Endothelial cell of umbilical vein (primary cell): ENCODE results near the gene KLHL42. TPM values are rescaled to one million over a fixed set of nuclear protein-coding genes. Genes with fewer than 3 reads are reported as not detected.

Experiments
- BruUV-seq: library from RNA; stranded (reverse); fragments of 400-500 nt; replicated peaks from 2 replicates; lab custom pipeline; 2021; lab: Mats Ljungman, UMichigan
- CTCF ChIA-PET: fragments of 300-600, 350-600 bp; sonication (Branson Sonifier 250); formaldehyde crosslinking; loops from one replicate; lab custom pipeline; 2021; ENCODE audit warnings: antibody characterized with exemption, inconsistent platforms; lab: Charles Lee
- POLR2A ChIA-PET: fragments of 300-600, 350-600 bp; sonication (Branson Sonifier 250); formaldehyde crosslinking; loops from one replicate; lab custom pipeline; 2021; ENCODE audit warnings: antibody characterized with exemption, inconsistent platforms; lab: Charles Lee
- DNase-seq: peaks from one replicate; pipeline ENCODE4 v3.0.0-alpha.2; 2011; ENCODE audit warnings: low read depth, low spot score
- FAIRE-seq: peaks from 2 replicates; lab custom pipeline; 2011; peaks lifted over from hg19 to GRCh38; lab: Jason Lieb, UNC
- H2AFZ ChIP-seq: 2 replicates; pipeline ENCODE4 v1.6.0; 2012; ENCODE audit warnings: low read depth, low read length, control low read depth, inconsistent platforms
- H3K27ac ChIP-seq: 2 replicates; pipeline ENCODE4 v1.5.1; 2011; ENCODE audit warnings: low read depth, mild to moderate bottlenecking, control low read depth, low read length, moderate library complexity; ENCODE audit not compliant: insufficient read depth
- H3K27me3 ChIP-seq, 2 experiments: 2 replicates each; pipeline versions ENCODE4 v1.6.0 to v1.6.1; 2011; ENCODE audit warnings: low read length in 2 of 2, mixed read lengths in 1 of 2; ENCODE audit not compliant: control insufficient read depth in 2 of 2, insufficient read depth in 2 of 2
- H3K36me3 ChIP-seq, 2 experiments: 2 replicates in 1 of 2; 3 replicates in 1 of 2; pipeline ENCODE4 v1.5.1; 2011; ENCODE audit warnings: low read length in 2 of 2, mild to moderate bottlenecking in 1 of 2, moderate library complexity in 1 of 2; ENCODE audit not compliant: control insufficient read depth in 2 of 2, insufficient read depth in 2 of 2; ENCODE audit errors: extremely low read depth in 1 of 2
- H3K4me1 ChIP-seq: 3 replicates; pipeline ENCODE4 v1.5.1; 2011; ENCODE audit warnings: mild to moderate bottlenecking, low read length; ENCODE audit not compliant: control insufficient read depth, insufficient read depth; ENCODE audit errors: extremely low read depth
- H3K4me2 ChIP-seq: 2 replicates; pipeline ENCODE4 v1.6.1; 2011; ENCODE audit warnings: low read length, control low read depth, mixed read lengths; ENCODE audit not compliant: insufficient read depth
- H3K4me3 ChIP-seq, 3 experiments: fragments of 200-600 bp in 1 of 3; sonication (generic), shearing (Covaris generic) in 1 of 3; replicated peaks in 1 of 3; 2 replicates each; pipeline ENCODE4 v1.5.1; 2011 to 2016; ENCODE audit warnings: control low read depth in 3 of 3, low read length in 3 of 3, mild to moderate bottlenecking in 2 of 3, inconsistent platforms in 1 of 3, low read depth in 1 of 3, moderate library complexity in 1 of 3; ENCODE audit not compliant: insufficient read depth in 1 of 3
- H3K79me2 ChIP-seq: 2 replicates; pipeline ENCODE4 v1.6.0; 2012; ENCODE audit warnings: low read length, inconsistent platforms; ENCODE audit not compliant: control insufficient read depth, insufficient read depth
- H3K9ac ChIP-seq: replicated peaks from 2 replicates; pipeline ENCODE3; 2011; ENCODE audit warnings: low read length, control low read depth; ENCODE audit not compliant: insufficient read depth; ENCODE audit errors: extremely low read depth
- H3K9me1 ChIP-seq: replicated peaks from 3 replicates; pipeline ENCODE4 v1.6.0; 2011; ENCODE audit warnings: mild to moderate bottlenecking, low read length; ENCODE audit not compliant: control insufficient read depth, insufficient read depth; ENCODE audit errors: extremely low read depth
- H3K9me3 ChIP-seq: replicated peaks from 2 replicates; pipeline ENCODE4 v1.5.1; 2012; ENCODE audit warnings: low read length, inconsistent platforms; ENCODE audit not compliant: control insufficient read depth, insufficient read depth
- H4K20me1 ChIP-seq: replicated peaks from 2 replicates; pipeline ENCODE3; 2011; ENCODE audit warnings: mild to moderate bottlenecking, low read length; ENCODE audit not compliant: control insufficient read depth, insufficient read depth; ENCODE audit errors: extremely low read depth
- CTCF ChIP-seq, 2 donors: IDR thresholded peaks; 1 replicate in 1 of 2; 2 replicates in 1 of 2; pipeline ENCODE4 v1.5.1; 2011; ENCODE audit warnings: low read length in 2 of 2, mild to moderate bottlenecking in 2 of 2, moderate library complexity in 2 of 2, control low read depth in 1 of 2, inconsistent platforms in 1 of 2, low read depth in 1 of 2; ENCODE audit not compliant: insufficient read depth in 1 of 2; ENCODE audit errors: extremely low read depth in 1 of 2
- EZH2 ChIP-seq: IDR thresholded peaks from 2 replicates; pipeline ENCODE4 v1.6.1; 2012; ENCODE audit warnings: borderline replicate concordance, low read depth, mild to moderate bottlenecking, moderate library complexity, low read length, inconsistent platforms; ENCODE audit not compliant: severe bottlenecking
- FOS ChIP-seq: IDR thresholded peaks from 2 replicates; pipeline ENCODE4 v1.6.1; 2011; ENCODE audit warnings: mild to moderate bottlenecking, low read length, moderate library complexity, borderline replicate concordance; ENCODE audit not compliant: insufficient read depth
- GATA2 ChIP-seq: IDR thresholded peaks from 2 replicates; pipeline ENCODE4 v1.7.0; 2011; ENCODE audit warnings: low read depth, mild to moderate bottlenecking, moderate library complexity, mixed read lengths, low read length; ENCODE audit not compliant: insufficient read length, insufficient read depth
- JUN ChIP-seq: IDR thresholded peaks from 2 replicates; pipeline ENCODE4 v1.6.1; 2011; ENCODE audit warnings: borderline replicate concordance, low read depth; ENCODE audit not compliant: insufficient read length, insufficient read depth
- MAX ChIP-seq: IDR thresholded peaks from 2 replicates; pipeline ENCODE4 v1.6.1; 2011; ENCODE audit not compliant: insufficient read depth, insufficient read length
- MYC ChIP-seq: IDR thresholded peaks from one replicate; pipeline ENCODE4 v1.6.1; 2011; ENCODE audit warnings: mild to moderate bottlenecking, low read depth, low read length
- POLR2A ChIP-seq: IDR thresholded peaks from 2 replicates; pipeline ENCODE4 v1.6.1; 2012; ENCODE audit warnings: low read depth, mild to moderate bottlenecking, control low read depth, low read length
- POLR2AphosphoS5 ChIP-seq: IDR thresholded peaks from 2 replicates; pipeline ENCODE4 v1.6.1; 2012; ENCODE audit warnings: low read depth, mild to moderate bottlenecking, control low read depth, low read length, moderate library complexity; ENCODE audit not compliant: insufficient read depth
- dilution Hi-C: fragments of 300-500 bp; cut with MboI; formaldehyde crosslinking; loops from one replicate; pipeline ENCODE4 v1.15.0; 2019; ENCODE audit warnings: low sequenced_read_pairs; ENCODE audit not compliant: extremely low pct_ligation_motif_present
- intact Hi-C: fragments of 100-400 bp; cut with micrococcal nuclease; formaldehyde crosslinking; loops from one replicate; pipeline ENCODE4 v1.10.0; 2022
- polyA plus RNA-seq, 4 experiments: library from polyadenylated mRNA; depleted of rRNA in 3 of 4; stranded (reverse) in 3 of 4; unstranded in 1 of 4; fragments of >200 nt; gene quantifications; 2 replicates each; pipeline versions ENCODE4 v1.2.1 to v1.2.3, GENCODE V29; 2011 to 2012; ENCODE audit warnings: missing spikeins in 1 of 4
- total RNA-seq: library from RNA; stranded (reverse); gene quantifications from 2 replicates; pipeline ENCODE4 v1.2.3, GENCODE V29; 2021

Gene KLHL42
- total and polyA plus RNA-seq, 2 donors (not counting 3 experiments of a cell fraction or from before 2014, with no cell fraction given), result 20.1 to 36.2 TPM

DNA sequence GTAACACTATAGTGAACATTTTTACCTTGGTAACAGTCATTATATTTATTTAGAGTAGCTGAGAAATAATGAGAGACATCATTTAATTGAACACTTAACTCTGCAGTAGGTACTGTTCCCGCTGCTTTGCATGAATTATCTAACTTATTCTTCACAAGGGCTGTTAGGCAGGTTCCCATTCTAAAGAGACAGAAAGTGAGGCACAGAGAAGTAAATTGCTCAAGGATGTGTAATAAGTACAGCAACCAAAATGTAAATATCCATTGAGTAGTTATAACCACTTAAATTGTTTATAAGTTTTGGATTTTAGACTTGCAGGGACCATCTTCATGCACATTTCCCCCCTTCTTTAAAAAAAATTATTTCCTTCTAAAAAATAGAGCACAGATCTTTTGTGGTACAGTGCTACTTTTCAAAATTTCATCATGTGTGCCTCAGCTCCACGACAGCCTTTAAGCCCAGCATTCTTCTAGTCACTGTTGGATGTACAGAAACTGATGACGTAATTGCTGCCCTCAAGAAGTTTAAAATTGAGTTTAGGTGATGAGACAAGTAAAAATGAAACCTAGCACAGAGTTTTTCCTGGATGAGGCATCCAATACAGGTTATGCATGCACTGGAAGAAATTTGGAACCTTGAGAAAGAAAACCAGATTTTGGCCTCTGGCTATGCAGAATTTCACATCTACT, 6.0 kb downstream of the KLHL42 start:
- H3K9me3 ChIP-seq, result no peaks in the 10 kb centered on the region
- H3K4me3 ChIP-seq, result no peak overlapping the region
- H3K4me1 ChIP-seq, result peaks cover 21% of the 10 kb centered on the region
- no peak overlapping the region for H3K9ac ChIP-seq
- no peaks in the 10 kb centered on the region for H3K36me3 ChIP-seq
- TF ChIP-seq MYC, result no peak
- TF ChIP-seq MAX, result no peak
- TF ChIP-seq EZH2, result no peak
- no peak for TF ChIP-seq CTCF (IDR thresholded peaks at IDR 0.05; ENCODE audit: extremely low read depth in 1 of 2, insufficient read depth in 1 of 2, low read depth in 1 of 2, low read length in 2 of 2)
- TF ChIP-seq POLR2AphosphoS5, result no peak
- peak; percentile 53 for TF ChIP-seq FOS
- no peak for TF ChIP-seq POLR2A
- TF ChIP-seq GATA2, result no peak
- peak; percentile 19 for TF ChIP-seq JUN
- peak overlapping the region; percentile 50 for H3K27ac ChIP-seq
- CTCF ChIA-PET, result interaction anchor here (1.0 kb wide), 1 partner anchor 54 kb away, joined by 3 read pairs; no protein-coding TSS in a partner anchor
- peak; percentile 68 for FAIRE-seq
- H3K27me3 ChIP-seq, result no peaks in the 10 kb centered on the region
- no peak overlapping the region for H2AFZ ChIP-seq
- no peaks in the 10 kb centered on the region for H4K20me1 ChIP-seq
- no peaks in the 10 kb centered on the region for H3K9me1 ChIP-seq
- POLR2A ChIA-PET, result no interaction called here
- peak overlapping the region; percentile 35 for H3K4me2 ChIP-seq
- no TSS peak for BruUV-seq
- H3K79me2 ChIP-seq, result peaks cover 71% of the 10 kb centered on the region
- intact Hi-C loops, result no loop called here
- DNase-seq, result peak; percentile 39
- dilution Hi-C loops, result no loop called here
